ENCODE measurements around the gene RNF181. TPM values are rescaled to one million over a fixed set of nuclear protein-coding genes. Genes with fewer than 3 reads are reported as not detected.

RNF181 gene
- total RNA-seq, 2 experiments from 2014 or later: 97.8 to 179 TPM

DNA sequence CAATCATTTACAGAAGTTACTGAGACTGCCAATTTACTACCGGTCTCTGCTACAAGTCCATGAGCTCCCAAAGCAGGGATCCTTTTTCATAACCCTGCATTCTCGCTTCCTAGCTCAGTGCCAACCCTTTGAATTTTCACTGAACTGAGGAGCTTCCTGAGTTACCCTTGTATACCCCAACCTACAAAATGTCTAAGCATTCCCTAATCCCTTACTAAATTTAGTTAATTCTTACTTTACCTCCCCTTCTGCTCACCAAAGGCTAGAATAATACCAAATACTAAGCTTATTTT is 47.0 kb upstream of the RNF181 start:
- Histone ChIP-seq H4K20me1 (ENCODE audit: insufficient read depth, low read length) (no peaks in the 10 kb centered on the region; the same call in 1 of the 2 replicates), H3K36me3 (ENCODE audit: insufficient read depth, low read length) (peaks cover 86% of the 10 kb centered on the region), H2AFZ (ENCODE audit: low read length) (no peak overlapping the region), H3K9me3 (ENCODE audit: low read length) (no peaks in the 10 kb centered on the region), H3K4me3 (ENCODE audit: low read depth, low read length, poor library complexity, severe bottlenecking) (no peak overlapping the region), H3K4me1 (ENCODE audit: insufficient read depth, low read length, poor library complexity, severe bottlenecking) (no peaks in the 10 kb centered on the region), H3K79me2 (ENCODE audit: insufficient read depth, low read depth, low read length) (no peaks in the 10 kb centered on the region), H3K4me2 (ENCODE audit: low read length) (no peak overlapping the region), H3K27ac (ENCODE audit: low read depth, low read length, poor library complexity, severe bottlenecking) (no peak overlapping the region), H3K9me2 (ENCODE audit: insufficient read depth, low read length) (no peaks in the 10 kb centered on the region)
- CTCF ChIA-PET (ENCODE audit: unreplicated experiment): interaction anchor here (2.7 kb wide), 1 partner anchor 129 kb away, joined by 7 read pairs; no protein-coding TSS in a partner anchor
- POLR2A ChIA-PET: interaction anchor here (0.5 to 5.3 kb wide), 4 partner anchors 9 to 903 kb away, joined by 4 to 48 read pairs (median 6); partner anchors contain the start of gene MAT2A
- intact Hi-C loops (cut with micrococcal nuclease; ENCODE audit: unreplicated experiment): no loop called here
- TF ChIP-seq, protein P1, sequence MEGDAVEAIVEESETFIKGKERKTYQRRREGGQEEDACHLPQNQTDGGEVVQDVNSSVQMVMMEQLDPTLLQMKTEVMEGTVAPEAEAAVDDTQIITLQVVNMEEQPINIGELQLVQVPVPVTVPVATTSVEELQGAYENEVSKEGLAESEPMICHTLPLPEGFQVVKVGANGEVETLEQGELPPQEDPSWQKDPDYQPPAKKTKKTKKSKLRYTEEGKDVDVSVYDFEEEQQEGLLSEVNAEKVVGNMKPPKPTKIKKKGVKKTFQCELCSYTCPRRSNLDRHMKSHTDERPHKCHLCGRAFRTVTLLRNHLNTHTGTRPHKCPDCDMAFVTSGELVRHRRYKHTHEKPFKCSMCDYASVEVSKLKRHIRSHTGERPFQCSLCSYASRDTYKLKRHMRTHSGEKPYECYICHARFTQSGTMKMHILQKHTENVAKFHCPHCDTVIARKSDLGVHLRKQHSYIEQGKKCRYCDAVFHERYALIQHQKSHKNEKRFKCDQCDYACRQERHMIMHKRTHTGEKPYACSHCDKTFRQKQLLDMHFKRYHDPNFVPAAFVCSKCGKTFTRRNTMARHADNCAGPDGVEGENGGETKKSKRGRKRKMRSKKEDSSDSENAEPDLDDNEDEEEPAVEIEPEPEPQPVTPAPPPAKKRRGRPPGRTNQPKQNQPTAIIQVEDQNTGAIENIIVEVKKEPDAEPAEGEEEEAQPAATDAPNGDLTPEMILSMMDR (conservative IDR thresholded peaks at IDR 0.05; ENCODE audit: low read length): no peak
- TF ChIP-seq EZH2phosphoT487 (IDR thresholded peaks at IDR 0.05; ENCODE audit: borderline replicate concordance, low read depth, low read length): no peak
- no peak for DNase-seq (ENCODE audit: low spot score)
- no TSS peak for BruUV-seq (replicated peaks)

DNA sequence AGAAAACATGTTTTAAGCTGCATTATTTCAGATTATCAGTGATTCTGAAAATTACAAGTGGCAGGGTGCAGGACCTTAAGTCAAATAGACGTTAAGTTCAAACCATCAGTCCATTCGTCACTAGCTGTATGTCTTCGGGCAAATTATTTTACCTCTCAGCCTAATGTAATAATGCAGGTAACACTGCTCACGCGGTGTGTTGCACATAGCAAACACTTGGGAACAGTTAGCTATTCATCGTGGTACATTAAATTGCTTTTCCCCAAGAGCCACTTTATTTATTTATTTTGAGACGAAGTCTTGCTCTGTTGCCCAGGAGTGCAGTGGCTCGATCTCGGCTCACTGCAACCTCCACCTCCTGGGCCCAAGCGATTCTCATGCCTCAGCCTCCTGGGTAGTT is 46.5 kb upstream of the RNF181 start:
- H3K4me3 ChIP-seq (ENCODE audit: low read depth, low read length, poor library complexity, severe bottlenecking): no peak overlapping the region
- H3K36me3 ChIP-seq (ENCODE audit: insufficient read depth, low read length): peaks cover 83% of the 10 kb centered on the region
- no peaks in the 10 kb centered on the region; the same call in 1 of the 2 replicates for H4K20me1 ChIP-seq (ENCODE audit: insufficient read depth, low read length)
- no TSS peak for BruUV-seq (replicated peaks)
- DNase-seq (ENCODE audit: low spot score): no peak
- no peaks in the 10 kb centered on the region for H3K9me3 ChIP-seq (ENCODE audit: low read length)
- TF ChIP-seq, protein P1 (conservative IDR thresholded peaks at IDR 0.05; ENCODE audit: low read length): no peak
- TF ChIP-seq EZH2phosphoT487 (IDR thresholded peaks at IDR 0.05; ENCODE audit: borderline replicate concordance, low read depth, low read length): no peak
- H2AFZ ChIP-seq (ENCODE audit: low read length): no peak overlapping the region
- H3K9me2 ChIP-seq (ENCODE audit: insufficient read depth, low read length): no peaks in the 10 kb centered on the region
- H3K79me2 ChIP-seq (ENCODE audit: insufficient read depth, low read depth, low read length): no peaks in the 10 kb centered on the region
- H3K27ac ChIP-seq (ENCODE audit: low read depth, low read length, poor library complexity, severe bottlenecking): no peak overlapping the region
- ChIA-PET POLR2A (interaction anchor here (0.6 to 5.3 kb wide), 7 partner anchors 10 to 168 kb away, joined by 3 to 48 read pairs (median 5); partner anchors contain the start of gene MAT2A), CTCF (ENCODE audit: unreplicated experiment) (interaction anchor here (2.7 kb wide), 1 partner anchor 130 kb away, joined by 7 read pairs; no protein-coding TSS in a partner anchor)
- intact Hi-C loops (cut with micrococcal nuclease; ENCODE audit: unreplicated experiment): no loop called here
- H3K4me2 ChIP-seq (ENCODE audit: low read length): no peak overlapping the region
- H3K4me1 ChIP-seq (ENCODE audit: insufficient read depth, low read length, poor library complexity, severe bottlenecking): no peaks in the 10 kb centered on the region

DNA sequence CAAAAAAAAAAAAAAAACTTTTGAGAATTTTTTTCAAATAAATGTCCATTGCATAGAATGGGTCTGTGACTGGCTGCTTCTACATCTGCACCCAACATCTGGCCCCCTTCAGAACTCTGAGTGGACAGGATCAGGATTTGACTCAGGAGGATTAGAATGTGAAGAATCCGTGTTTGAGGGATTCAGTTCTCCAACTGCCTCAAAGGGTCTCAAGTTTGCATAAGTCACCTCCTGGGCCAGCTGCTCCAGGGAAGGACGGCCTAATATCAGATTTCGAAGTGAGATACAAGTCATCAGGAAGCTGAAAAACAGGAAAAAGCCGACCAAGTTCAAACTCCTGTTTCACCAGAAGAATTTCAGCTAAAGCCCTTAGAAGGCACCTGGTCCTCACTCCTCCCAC is 45.7 kb upstream of the RNF181 start:
- no TSS peak for BruUV-seq (replicated peaks)
- POLR2A ChIA-PET: interaction anchor here (0.6 to 5.3 kb wide), 6 partner anchors 9 to 167 kb away, joined by 3 to 48 read pairs (median 6); partner anchors contain the start of gene MAT2A
- H3K79me2 ChIP-seq (ENCODE audit: insufficient read depth, low read depth, low read length): no peaks in the 10 kb centered on the region
- no peaks in the 10 kb centered on the region for H3K4me1 ChIP-seq (ENCODE audit: insufficient read depth, low read length, poor library complexity, severe bottlenecking)
- H3K9me3 ChIP-seq (ENCODE audit: low read length): no peaks in the 10 kb centered on the region
- H2AFZ ChIP-seq (ENCODE audit: low read length): no peak overlapping the region
- no peak overlapping the region for H3K27ac ChIP-seq (ENCODE audit: low read depth, low read length, poor library complexity, severe bottlenecking)
- DNase-seq (ENCODE audit: low spot score): no peak
- no peaks in the 10 kb centered on the region; the same call in 1 of the 2 replicates for H4K20me1 ChIP-seq (ENCODE audit: insufficient read depth, low read length)
- no peak overlapping the region for H3K4me3 ChIP-seq (ENCODE audit: low read depth, low read length, poor library complexity, severe bottlenecking)
- CTCF ChIA-PET (ENCODE audit: unreplicated experiment): interaction anchor here (0.6 to 2.7 kb wide), 2 partner anchors 113 to 130 kb away, joined by 4 to 7 read pairs; no protein-coding TSS in a partner anchor
- H3K9me2 ChIP-seq (ENCODE audit: insufficient read depth, low read length): no peaks in the 10 kb centered on the region
- no peak overlapping the region for H3K4me2 ChIP-seq (ENCODE audit: low read length)
- H3K36me3 ChIP-seq (ENCODE audit: insufficient read depth, low read length): peaks cover 83% of the 10 kb centered on the region
- TF ChIP-seq EZH2phosphoT487 (IDR thresholded peaks at IDR 0.05; ENCODE audit: borderline replicate concordance, low read depth, low read length): no peak
- TF ChIP-seq, protein P1 (conservative IDR thresholded peaks at IDR 0.05; ENCODE audit: low read length): no peak
- intact Hi-C loops (cut with micrococcal nuclease; ENCODE audit: unreplicated experiment): no loop called here
